HCT116 (cell line): ENCODE data around the gene ATXN1.

Source experiments
- CTCF ChIP-seq, 3 experiments: fragments of 200-600 bp in 1 of 3; sonication (generic) in 1 of 3; IDR thresholded peaks in 2 of 3; conservative IDR thresholded peaks in 1 of 3; 2 replicates each; pipeline ENCODE4 v1.5.1; 2012 to 2017; ENCODE audit warnings: low read depth in 2 of 3, low read length in 2 of 3, antibody characterized with exemption in 1 of 3, borderline replicate concordance in 1 of 3, control low read depth in 1 of 3, mild to moderate bottlenecking in 1 of 3, mixed read lengths in 1 of 3, mixed run types in 1 of 3, moderate library complexity in 1 of 3; ENCODE audit not compliant: insufficient read depth in 1 of 3
- EGR1 ChIP-seq: IDR thresholded peaks from 2 replicates; pipeline ENCODE4 v1.6.1; 2012; ENCODE audit warnings: low read depth
- EZH2 ChIP-seq: fragments of 200-600 bp; sonication (generic); IDR thresholded peaks from 2 replicates; pipeline ENCODE4 v1.6.1; 2017; ENCODE audit warnings: antibody characterized with exemption, mixed run types
- FOSL1 ChIP-seq: IDR thresholded peaks from 2 replicates; pipeline ENCODE4 v1.6.1; 2012; ENCODE audit warnings: low read depth
- JUND ChIP-seq: IDR thresholded peaks from 2 replicates; pipeline ENCODE4 v1.6.1; 2012
- POLR2A ChIP-seq: IDR thresholded peaks from 2 replicates; pipeline ENCODE4 v1.7.0; 2011; ENCODE audit warnings: borderline replicate concordance; ENCODE audit not compliant: insufficient read depth, insufficient read length; ENCODE audit errors: extremely low read depth
- POLR2AphosphoS5 ChIP-seq: IDR thresholded peaks from 2 replicates; pipeline ENCODE4 v1.6.1; 2011; ENCODE audit warnings: mild to moderate bottlenecking, low read depth, low read length, moderate library complexity
- SIN3A ChIP-seq: IDR thresholded peaks from 2 replicates; pipeline ENCODE4 v1.6.1; 2012; ENCODE audit warnings: low read depth
- YY1 ChIP-seq: IDR thresholded peaks from 2 replicates; pipeline ENCODE4 v1.6.1; 2011; ENCODE audit warnings: low read length, low read depth, moderate library complexity, mild to moderate bottlenecking; ENCODE audit not compliant: insufficient replicate concordance; ENCODE audit errors: extremely low read depth
- ZBTB33 ChIP-seq: IDR thresholded peaks from 2 replicates; pipeline ENCODE4 v1.6.1; 2011; ENCODE audit warnings: mild to moderate bottlenecking, low read length, moderate library complexity; ENCODE audit not compliant: insufficient replicate concordance; ENCODE audit errors: extremely low read depth
- ZNF274 ChIP-seq: fragments of 200-500 bp; sonication (Bioruptor generic); IDR thresholded peaks from 2 replicates; pipeline ENCODE4 v1.6.1; 2014; ENCODE audit warnings: mild to moderate bottlenecking, low read depth, low read length, inconsistent platforms

- TF ChIP-seq YY1 (no peak), ZBTB33 (no peak), SIN3A (no peak), EZH2 (no peak), FOSL1 (no peak), POLR2A (no peak), EGR1 (no peak), CTCF (IDR thresholded peaks at IDR 0.05 in 2 of 3, conservative IDR thresholded peaks at IDR 0.05 in 1 of 3; ENCODE audit: borderline replicate concordance in 1 of 3, insufficient read depth in 1 of 3, low read depth in 2 of 3, low read length in 2 of 3) (no peak), ZNF274 (no peak), POLR2AphosphoS5 (no peak), JUND (no peak)
These were observed 197.5 kb downstream of the ATXN1 start for GRCh38 chr6:16563628-16564240.
